Vagina (tissue), 2 donors: ENCODE measurements around the gene ASIC1. TPM values are rescaled to one million over a fixed set of nuclear protein-coding genes. Genes with fewer than 3 reads are reported as not detected.

Experiments
- DNase-seq, 2 donors: peaks; one replicate each; pipeline ENCODE4 v3.0.0-alpha.2; 2017; ENCODE audit errors: extremely low spot score in 2 of 2
- H3K27ac ChIP-seq: fragments of 200-600 bp; sonication (generic); one replicate; pipeline ENCODE4 v1.5.1; 2019
- H3K27me3 ChIP-seq: fragments of 200-600 bp; sonication (generic); one replicate; pipeline ENCODE4 v1.5.1; 2019
- H3K36me3 ChIP-seq, 2 donors: fragments of 200-600 bp; sonication (generic); one replicate each; pipeline ENCODE4 v1.5.1; 2017 to 2019
- H3K4me1 ChIP-seq: fragments of 200-600 bp; sonication (generic); one replicate; pipeline ENCODE4 v1.5.1; 2019
- H3K4me3 ChIP-seq, 2 donors: fragments of 200-600 bp; sonication (generic); 1 replicate in 1 of 2; 2 replicates in 1 of 2; pipeline ENCODE4 v1.5.1; 2016 to 2019
- H3K9me3 ChIP-seq: fragments of 200-600 bp; sonication (generic); one replicate; pipeline ENCODE4 v1.5.1; 2019
- POLR2A ChIP-seq, 2 donors: fragments of 450-650 bp; IDR thresholded peaks; one replicate each; pipeline ENCODE4 v1.6.1; 2017; ENCODE audit warnings: antibody characterized with exemption in 2 of 2, mild to moderate bottlenecking in 2 of 2, moderate library complexity in 2 of 2
- POLR2AphosphoS5 ChIP-seq, 2 donors: sonication (generic); formaldehyde crosslinking; IDR thresholded peaks; one replicate each; pipeline ENCODE4 v1.9.0; 2017; ENCODE audit warnings: antibody characterized with exemption in 2 of 2, mild to moderate bottlenecking in 2 of 2, low read depth in 1 of 2; ENCODE audit not compliant: insufficient read depth in 1 of 2
- intact Hi-C: fragments of 100-400 bp; cut with DNase I; formaldehyde crosslinking; loops from one replicate; pipeline ENCODE4 v1.15.1; 2023
- total RNA-seq: library from RNA; depleted of rRNA; stranded (reverse); fragments of >200 nt; gene quantifications from one replicate; pipeline ENCODE4 v1.2.3, GENCODE V29; 2016
- TF ChIP-seq, protein P1 (sequence below), 3 experiments: fragments of 450-650 bp in 2 of 3; fragments of 200-600 bp in 1 of 3; sonication (generic) in 1 of 3; IDR thresholded peaks; one replicate each; pipeline ENCODE4 v1.5.1; 2017 to 2019; ENCODE audit warnings: antibody characterized with exemption in 3 of 3, mild to moderate bottlenecking in 2 of 3, moderate library complexity in 2 of 3

The ASIC1 gene
- total RNA-seq, 1 donor from 2014 or later = 2.9 TPM

DNA sequence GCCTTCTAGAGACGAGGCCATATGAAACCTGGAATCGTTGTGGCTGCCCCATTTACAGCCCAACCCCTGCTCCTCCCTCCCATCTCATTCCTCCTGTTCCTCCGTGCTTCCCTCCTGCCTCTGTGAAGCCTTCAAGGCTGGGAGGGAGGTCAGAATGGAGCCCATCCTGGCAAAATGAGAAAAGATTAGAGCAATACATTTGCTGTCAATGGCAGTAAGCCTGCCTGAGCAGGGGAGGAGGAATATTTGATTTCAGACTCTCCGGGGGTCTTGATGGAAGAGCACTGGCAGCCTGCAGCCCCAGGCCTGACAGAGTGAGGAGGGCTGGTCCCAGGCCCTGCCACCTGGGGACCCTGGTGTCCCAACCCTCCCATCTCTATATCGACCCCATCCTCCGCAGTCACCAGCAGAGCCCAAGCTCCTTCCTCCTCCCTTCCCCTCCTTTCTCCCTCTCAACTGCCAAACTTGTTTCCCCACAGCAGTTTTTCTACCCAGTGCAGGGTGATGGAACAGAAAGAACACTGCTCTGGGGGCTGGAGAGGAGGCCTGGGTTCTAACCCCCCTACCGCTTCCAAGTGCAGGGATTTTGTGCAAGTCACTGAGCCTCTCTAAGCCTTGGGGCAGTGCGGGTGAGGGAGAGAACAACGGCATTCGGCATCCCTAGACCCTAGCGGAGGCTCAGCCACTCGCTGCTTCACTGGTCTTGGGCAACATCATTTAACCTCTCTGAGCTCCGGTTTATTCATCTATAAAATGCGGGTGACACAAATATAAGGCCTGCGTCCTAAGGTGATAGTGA is 16.1 kb upstream of the ASIC1 start:
- no peaks in the 10 kb centered on the region for H3K36me3 ChIP-seq
- H3K4me1 ChIP-seq = peaks cover 17% of the 10 kb centered on the region
- H3K27me3 ChIP-seq = no peaks in the 10 kb centered on the region
- H3K4me3 ChIP-seq = no peak overlapping the region
- H3K9me3 ChIP-seq = no peaks in the 10 kb centered on the region
- intact Hi-C loops = no loop called here
- TF ChIP-seq POLR2AphosphoS5 (IDR thresholded peaks at IDR 0.05; ENCODE audit: insufficient read depth in 1 of 2, low read depth in 1 of 2) (no peak), POLR2A (IDR thresholded peaks at IDR 0.05) (no peak)
- TF ChIP-seq, protein P1, sequence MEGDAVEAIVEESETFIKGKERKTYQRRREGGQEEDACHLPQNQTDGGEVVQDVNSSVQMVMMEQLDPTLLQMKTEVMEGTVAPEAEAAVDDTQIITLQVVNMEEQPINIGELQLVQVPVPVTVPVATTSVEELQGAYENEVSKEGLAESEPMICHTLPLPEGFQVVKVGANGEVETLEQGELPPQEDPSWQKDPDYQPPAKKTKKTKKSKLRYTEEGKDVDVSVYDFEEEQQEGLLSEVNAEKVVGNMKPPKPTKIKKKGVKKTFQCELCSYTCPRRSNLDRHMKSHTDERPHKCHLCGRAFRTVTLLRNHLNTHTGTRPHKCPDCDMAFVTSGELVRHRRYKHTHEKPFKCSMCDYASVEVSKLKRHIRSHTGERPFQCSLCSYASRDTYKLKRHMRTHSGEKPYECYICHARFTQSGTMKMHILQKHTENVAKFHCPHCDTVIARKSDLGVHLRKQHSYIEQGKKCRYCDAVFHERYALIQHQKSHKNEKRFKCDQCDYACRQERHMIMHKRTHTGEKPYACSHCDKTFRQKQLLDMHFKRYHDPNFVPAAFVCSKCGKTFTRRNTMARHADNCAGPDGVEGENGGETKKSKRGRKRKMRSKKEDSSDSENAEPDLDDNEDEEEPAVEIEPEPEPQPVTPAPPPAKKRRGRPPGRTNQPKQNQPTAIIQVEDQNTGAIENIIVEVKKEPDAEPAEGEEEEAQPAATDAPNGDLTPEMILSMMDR (IDR thresholded peaks at IDR 0.05) = no peak
- H3K27ac ChIP-seq = no peak overlapping the region
- DNase-seq = no peak

DNA sequence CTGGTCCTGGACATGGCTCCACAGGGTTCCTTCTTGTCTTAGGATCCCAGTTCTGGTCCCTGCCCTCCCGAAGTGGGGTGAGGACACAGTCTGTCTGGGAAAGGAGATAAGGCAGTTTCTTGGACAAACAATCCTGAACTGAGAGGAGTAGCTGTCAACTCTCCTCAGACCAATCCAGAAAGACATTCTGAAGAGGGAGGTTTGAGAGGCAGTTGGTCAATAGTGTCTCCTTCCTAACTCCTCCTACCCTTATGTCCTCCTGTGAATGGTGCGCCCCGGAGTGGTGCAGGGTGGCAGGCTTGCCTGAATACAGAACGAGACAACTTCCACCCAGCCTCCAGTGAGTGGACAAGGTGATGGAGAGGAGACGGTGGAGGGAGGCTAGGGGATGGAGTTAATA is 15.4 kb upstream of the ASIC1 start:
- Histone ChIP-seq H3K27me3 (no peaks in the 10 kb centered on the region), H3K27ac (no peak overlapping the region), H3K4me3 (no peak overlapping the region), H3K36me3 (no peaks in the 10 kb centered on the region), H3K9me3 (no peaks in the 10 kb centered on the region), H3K4me1 (peaks cover 17% of the 10 kb centered on the region)
- no peak for TF ChIP-seq POLR2A (IDR thresholded peaks at IDR 0.05)
- no peak for TF ChIP-seq POLR2AphosphoS5 (IDR thresholded peaks at IDR 0.05; ENCODE audit: insufficient read depth in 1 of 2, low read depth in 1 of 2)
- TF ChIP-seq, protein P1 (IDR thresholded peaks at IDR 0.05) = no peak
- intact Hi-C loops = no loop called here
- DNase-seq = no peak

DNA sequence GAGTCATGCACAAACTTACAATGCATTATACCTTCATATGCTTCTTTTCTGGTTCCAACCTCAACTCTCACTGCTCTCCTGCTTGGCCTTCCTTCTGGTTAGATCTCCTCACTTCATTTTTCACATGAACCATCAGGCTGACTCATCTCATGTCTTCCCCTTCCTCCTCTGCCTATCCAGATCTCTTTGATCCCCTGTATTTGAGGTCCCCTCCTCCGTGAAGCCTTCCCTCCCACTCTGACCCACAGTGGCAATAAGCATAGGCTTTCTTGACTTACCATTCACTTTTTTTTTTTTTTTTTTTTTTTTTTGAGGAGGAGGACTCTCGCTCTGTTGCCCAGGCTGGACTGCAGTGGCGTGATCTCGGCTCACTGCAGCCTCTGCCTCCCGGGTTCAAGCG is 14.7 kb upstream of the ASIC1 start:
- no peak overlapping the region for H3K27ac ChIP-seq
- intact Hi-C loops = no loop called here
- peaks cover 17% of the 10 kb centered on the region for H3K4me1 ChIP-seq
- H3K27me3 ChIP-seq = no peaks in the 10 kb centered on the region
- no peak overlapping the region for H3K4me3 ChIP-seq
- no peak for DNase-seq
- TF ChIP-seq POLR2AphosphoS5 (IDR thresholded peaks at IDR 0.05; ENCODE audit: insufficient read depth in 1 of 2, low read depth in 1 of 2) = no peak
- no peak for TF ChIP-seq POLR2A (IDR thresholded peaks at IDR 0.05)
- TF ChIP-seq, protein P1 (IDR thresholded peaks at IDR 0.05) = no peak
- no peaks in the 10 kb centered on the region for H3K9me3 ChIP-seq
- no peaks in the 10 kb centered on the region for H3K36me3 ChIP-seq

DNA sequence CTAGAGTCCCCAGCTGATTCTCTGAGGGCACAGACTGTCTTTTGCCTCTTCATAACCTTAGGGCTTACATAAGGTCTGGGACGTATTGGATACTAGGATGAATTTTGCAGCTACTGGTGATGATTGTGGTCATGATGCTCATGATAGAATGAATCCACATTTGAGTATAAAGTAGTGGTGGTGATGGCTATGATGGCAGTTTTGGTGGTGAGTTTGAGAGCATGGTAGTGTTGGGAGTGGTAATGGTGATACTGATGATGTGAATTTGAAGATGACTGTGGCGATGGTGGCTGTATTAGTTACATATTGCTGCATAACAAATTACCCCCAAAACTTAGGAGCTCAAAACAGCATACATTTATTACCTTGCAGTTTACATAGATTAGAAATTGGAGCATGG is 14.1 kb upstream of the ASIC1 start:
- intact Hi-C loops = no loop called here
- DNase-seq = no peak
- no peak overlapping the region for H3K27ac ChIP-seq
- H3K27me3 ChIP-seq = no peaks in the 10 kb centered on the region
- H3K36me3 ChIP-seq = no peaks in the 10 kb centered on the region
- no peak for TF ChIP-seq POLR2AphosphoS5 (IDR thresholded peaks at IDR 0.05; ENCODE audit: insufficient read depth in 1 of 2, low read depth in 1 of 2)
- no peak for TF ChIP-seq POLR2A (IDR thresholded peaks at IDR 0.05)
- TF ChIP-seq, protein P1 (IDR thresholded peaks at IDR 0.05) = no peak
- H3K4me1 ChIP-seq = peaks cover 17% of the 10 kb centered on the region
- H3K9me3 ChIP-seq = no peaks in the 10 kb centered on the region
- H3K4me3 ChIP-seq = no peak overlapping the region

DNA sequence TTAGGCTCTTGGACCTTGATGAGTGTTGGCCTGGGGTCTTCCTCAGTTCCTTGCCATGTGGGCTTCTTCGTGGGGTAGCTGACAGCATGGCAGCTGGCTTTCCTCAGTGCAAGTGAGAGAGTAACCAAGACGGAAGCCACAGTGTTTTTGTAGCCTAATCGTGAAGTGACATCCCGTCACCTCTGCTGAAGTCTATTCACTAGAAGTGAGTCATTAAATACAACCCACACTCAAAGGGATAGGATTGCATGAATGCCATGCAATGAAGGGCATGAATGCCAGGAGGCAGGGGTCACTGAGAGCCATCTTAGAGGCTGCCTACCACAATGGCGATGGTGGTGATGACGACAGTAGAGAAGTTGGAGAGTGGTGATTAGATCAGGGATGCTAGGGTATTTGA is 13.5 kb upstream of the ASIC1 start:
- H3K4me3 ChIP-seq = no peak overlapping the region
- no peaks in the 10 kb centered on the region for H3K9me3 ChIP-seq
- TF ChIP-seq POLR2AphosphoS5 (IDR thresholded peaks at IDR 0.05; ENCODE audit: insufficient read depth in 1 of 2, low read depth in 1 of 2) (no peak), POLR2A (IDR thresholded peaks at IDR 0.05) (no peak)
- TF ChIP-seq, protein P1 (IDR thresholded peaks at IDR 0.05) = no peak
- peaks cover 17% of the 10 kb centered on the region for H3K4me1 ChIP-seq
- no peak overlapping the region for H3K27ac ChIP-seq
- intact Hi-C loops = no loop called here
- H3K36me3 ChIP-seq = no peaks in the 10 kb centered on the region
- H3K27me3 ChIP-seq = no peaks in the 10 kb centered on the region
- DNase-seq = no peak
